GM18907 (cell line): ENCODE data around the gene SCN1B.
"Not testable (repeated sequence)": the region's sequence is repeated elsewhere in the genome, so short reads cannot be mapped to it uniquely, and the experiment has no call there.

Experiments
- ATAC-seq: cut with Tn5 transposase; IDR thresholded peaks from one replicate; pipeline ENCODE4 v1.9.1; 2021; ENCODE audit warnings: mild to moderate bottlenecking, moderate library complexity; ENCODE audit not compliant: unreplicated experiment

SCN1B gene

DNA sequence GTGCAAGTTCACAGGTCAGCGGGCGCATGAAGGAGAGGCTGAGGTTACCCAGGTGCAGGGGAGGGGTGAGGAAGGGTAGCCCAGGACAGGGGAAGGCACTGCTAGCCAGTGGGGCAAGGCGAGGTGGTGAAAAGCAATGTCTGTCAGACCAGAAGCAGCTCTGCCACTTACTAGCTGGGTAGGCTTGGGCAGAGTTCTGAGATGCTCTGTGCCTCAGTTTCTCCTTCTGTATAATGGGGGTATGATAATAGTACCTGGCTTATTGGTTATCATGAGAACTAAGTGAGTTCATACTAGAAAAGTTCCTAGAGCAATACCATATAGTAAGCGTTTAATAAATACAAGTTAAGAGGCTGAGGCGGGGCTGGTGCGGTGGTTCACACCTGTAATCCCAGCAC, 14.3 kb upstream of the SCN1B start:
- ATAC-seq, result no peak

GRCh38 chr19:35017507-35017906, 12.8 kb upstream of the SCN1B start:
- no peak for ATAC-seq

- no peak for ATAC-seq
These were observed 11.9 kb upstream of the SCN1B start for GRCh38 chr19:35018379-35018778.

GRCh38 chr19:35019144-35019543, 11.1 kb upstream of the SCN1B start:
- no peak for ATAC-seq

DNA sequence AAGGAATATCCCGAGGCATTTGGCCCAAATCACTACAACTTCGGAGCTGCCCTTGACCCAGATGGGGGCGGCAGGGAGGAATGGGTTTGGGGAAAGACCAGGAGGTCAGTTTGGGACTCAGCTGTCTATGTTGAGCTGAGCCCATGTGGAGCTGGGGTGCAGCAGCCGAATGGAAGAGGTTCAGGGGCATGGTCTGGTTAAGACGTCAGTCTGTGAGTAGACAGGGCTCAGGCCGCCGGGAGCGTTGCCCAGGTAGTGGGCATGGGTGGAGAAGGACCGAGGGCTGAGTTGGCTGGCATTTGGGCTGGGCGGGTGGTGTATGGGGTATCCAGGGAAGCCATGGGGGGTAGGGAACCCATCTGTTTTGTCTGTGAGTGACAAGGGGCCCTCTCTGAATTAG, 9.3 kb upstream of the SCN1B start:
- ATAC-seq, result no peak

DNA sequence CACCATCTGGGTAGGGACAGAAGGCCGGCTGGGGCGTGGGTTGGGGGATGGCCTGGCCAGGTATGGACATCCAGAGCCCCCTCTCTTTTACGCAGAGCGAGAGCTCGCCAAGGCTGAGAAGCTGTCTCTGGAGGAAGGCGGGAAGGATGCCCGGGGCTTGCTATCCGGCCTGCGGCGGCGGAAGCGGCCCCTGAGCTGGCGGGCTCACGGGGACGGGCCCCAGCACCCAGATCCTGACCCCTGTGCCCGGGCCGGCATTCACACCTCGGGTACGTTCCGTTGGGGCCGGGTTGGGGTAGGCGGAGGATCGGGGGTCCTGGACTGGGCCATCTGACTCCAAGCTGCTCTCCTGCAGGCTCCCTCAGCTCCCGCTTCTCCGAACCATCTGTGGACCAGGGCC, 8.7 kb upstream of the SCN1B start:
- no peak for ATAC-seq

- ATAC-seq, result no peak
These were observed 7.8 kb upstream of the SCN1B start for GRCh38 chr19:35022460-35022859.

GRCh38 chr19:35023428-35023827, 6.8 kb upstream of the SCN1B start:
- no peak for ATAC-seq

- ATAC-seq, result no peak
These were observed 6.2 kb upstream of the SCN1B start for GRCh38 chr19:35024095-35024494.

- no peak for ATAC-seq
These were observed 4.3 kb upstream of the SCN1B start for GRCh38 chr19:35025969-35026368.

DNA sequence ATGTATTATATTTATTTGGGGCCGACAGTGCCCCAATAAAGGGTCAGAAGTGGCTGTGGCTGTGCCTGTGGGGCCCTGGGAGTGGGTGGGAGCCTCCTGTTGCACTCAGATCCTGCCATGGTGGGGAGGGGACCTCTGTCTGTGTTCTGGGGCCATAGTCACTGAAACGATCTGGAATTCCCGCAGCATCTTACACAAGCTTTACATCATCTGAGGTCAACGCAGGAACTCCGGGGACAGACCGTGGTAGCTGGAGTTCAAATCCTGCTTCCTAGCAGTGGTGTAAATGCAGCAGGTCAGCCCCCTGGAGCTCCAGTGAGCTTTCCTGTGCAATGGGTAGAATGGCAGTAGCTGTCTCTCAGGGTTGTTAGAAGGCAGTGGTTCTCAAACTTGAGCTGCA, 3.9 kb upstream of the SCN1B start:
- no peak for ATAC-seq

DNA sequence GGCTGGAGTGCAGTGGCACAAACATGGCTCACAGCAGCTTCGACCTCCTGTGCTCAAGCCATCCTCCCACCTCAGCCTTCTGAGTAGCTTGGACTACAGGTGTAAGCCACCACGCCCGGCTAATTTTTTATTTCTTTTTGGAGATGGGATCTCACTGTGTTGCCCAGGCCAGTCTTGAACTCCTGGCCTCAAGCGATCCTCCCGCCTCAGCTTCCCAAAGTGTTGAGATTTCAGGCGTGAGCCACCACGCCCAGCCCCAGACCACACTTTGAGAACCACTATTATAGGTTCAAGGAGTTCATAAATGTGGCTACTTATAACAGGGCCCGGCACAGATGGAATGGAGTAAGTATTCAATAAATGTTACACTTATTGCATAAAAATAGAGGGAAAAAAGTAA, 3.3 kb upstream of the SCN1B start:
- ATAC-seq, result no peak

- ATAC-seq, result no peak
These were observed 2.2 kb upstream of the SCN1B start for GRCh38 chr19:35027851-35028599.

GRCh38 chr19:35028600-35028885, 1.7 kb upstream of the SCN1B start:
- ATAC-seq, result not testable (repeated sequence)

GRCh38 chr19:35029275-35029736, 964 bp upstream of the SCN1B start:
- ATAC-seq, result not testable (repeated sequence)

- no peak for ATAC-seq
These were observed 473 bp upstream of the SCN1B start for GRCh38 chr19:35029737-35030256.

GRCh38 chr19:35031072-35031881, 1.0 kb downstream of the SCN1B start:
- no peak for ATAC-seq

DNA sequence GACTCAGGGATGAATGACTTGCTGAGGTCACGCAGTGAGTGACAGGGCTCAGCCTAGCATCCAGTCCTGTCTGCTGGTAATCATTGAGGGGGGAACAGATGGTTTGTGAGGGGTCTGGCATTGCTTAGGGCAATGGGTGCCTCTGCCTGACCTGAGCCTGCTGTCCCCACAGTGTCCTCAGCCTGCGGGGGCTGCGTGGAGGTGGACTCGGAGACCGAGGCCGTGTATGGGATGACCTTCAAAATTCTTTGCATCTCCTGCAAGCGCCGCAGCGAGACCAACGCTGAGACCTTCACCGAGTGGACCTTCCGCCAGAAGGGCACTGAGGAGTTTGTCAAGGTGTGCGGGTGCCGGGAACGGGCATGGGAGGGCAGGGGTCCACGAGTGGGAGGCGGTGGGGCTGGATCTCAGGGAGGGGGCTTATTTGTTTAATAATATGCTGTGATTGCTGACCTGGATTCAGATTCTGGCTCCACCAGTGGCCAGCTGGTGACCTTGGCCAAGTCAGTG, 2.1 kb downstream of the SCN1B start:
- no peak for ATAC-seq

DNA sequence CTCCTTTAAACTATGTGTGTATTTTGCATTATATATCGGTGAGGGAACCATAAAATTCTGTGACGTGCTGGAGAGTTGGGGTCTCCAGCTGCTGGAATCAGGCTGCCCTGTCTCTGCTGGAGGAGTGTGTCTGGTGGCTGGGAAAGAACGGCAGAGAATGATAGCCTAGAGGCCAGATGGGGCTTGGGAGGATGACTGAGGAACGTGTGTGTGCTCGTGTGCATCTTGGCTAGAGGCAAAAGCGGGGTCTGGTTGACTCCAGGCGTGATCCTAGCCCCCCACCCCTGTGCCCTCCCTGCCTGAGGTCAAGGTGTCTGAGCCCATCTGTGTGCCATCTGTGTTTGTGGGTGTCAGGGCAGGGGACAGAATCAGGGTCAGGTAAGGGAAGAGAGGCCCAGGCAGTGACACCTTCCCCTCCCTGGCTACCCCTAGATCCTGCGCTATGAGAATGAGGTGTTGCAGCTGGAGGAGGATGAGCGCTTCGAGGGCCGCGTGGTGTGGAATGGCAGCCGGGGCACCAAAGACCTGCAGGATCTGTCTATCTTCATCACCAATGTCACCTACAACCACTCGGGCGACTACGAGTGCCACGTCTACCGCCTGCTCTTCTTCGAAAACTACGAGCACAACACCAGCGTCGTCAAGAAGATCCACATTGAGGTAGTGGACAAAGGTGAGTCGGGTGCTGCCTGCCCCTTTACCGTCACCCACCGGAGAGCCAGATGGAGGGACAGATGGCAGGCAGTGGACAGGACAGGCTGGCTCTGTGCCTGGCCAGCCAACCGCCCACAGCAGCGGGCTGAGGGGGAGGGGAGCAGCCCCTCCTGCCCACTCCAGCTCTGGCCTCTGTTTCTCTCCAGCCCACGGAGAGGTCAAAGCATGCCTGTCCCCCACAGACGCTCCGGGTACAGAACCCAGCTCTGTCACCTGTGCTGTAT, 3.1 kb downstream of the SCN1B start:
- no peak for ATAC-seq

GRCh38 chr19:35034005-35034502, 3.8 kb downstream of the SCN1B start:
- ATAC-seq, result no peak
